Smooth muscle cell of the brain vasculature (primary cell): Measurements from ENCODE around the gene FAM241B.

ENCODE experiments used
- DNase-seq: peaks from one replicate; pipeline ENCODE4 v3.0.0-alpha.2; 2012; ENCODE audit warnings: low read depth, low spot score

The FAM241B gene

DNA sequence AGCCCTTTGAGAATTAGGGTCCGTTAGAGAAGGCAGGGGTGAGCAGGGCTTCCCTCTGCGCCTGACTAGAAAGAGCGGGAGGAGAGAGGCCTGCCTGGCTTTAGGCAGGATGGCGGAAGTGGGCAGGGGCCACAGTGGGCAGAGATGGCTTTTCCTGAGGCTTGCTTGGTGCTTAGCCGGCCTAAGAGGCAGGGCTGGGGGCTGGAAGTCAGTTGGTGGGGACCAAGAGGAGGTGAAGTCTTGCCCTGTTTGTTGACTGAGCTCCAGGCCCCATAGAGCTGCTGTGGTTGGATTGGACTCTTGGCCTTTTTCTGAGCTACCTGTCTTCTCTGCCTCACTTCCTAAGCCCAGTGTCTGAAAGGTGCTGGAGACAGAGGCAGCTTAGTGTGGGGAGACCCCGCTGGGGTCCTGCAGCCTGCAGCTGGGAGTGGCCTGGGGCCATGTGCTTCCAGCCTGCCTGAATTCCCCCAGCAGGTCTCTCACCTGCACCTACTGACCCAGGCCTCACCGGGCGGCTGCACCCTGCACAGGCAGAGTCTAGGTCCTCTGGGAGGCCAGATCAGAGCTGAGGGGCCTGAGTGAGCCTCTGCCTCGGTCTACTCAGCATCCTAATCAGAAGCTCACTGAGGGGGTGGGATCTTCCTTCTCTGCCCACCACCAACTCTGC is 4.8 kb downstream of the FAM241B start:
- no peak for DNase-seq

DNA sequence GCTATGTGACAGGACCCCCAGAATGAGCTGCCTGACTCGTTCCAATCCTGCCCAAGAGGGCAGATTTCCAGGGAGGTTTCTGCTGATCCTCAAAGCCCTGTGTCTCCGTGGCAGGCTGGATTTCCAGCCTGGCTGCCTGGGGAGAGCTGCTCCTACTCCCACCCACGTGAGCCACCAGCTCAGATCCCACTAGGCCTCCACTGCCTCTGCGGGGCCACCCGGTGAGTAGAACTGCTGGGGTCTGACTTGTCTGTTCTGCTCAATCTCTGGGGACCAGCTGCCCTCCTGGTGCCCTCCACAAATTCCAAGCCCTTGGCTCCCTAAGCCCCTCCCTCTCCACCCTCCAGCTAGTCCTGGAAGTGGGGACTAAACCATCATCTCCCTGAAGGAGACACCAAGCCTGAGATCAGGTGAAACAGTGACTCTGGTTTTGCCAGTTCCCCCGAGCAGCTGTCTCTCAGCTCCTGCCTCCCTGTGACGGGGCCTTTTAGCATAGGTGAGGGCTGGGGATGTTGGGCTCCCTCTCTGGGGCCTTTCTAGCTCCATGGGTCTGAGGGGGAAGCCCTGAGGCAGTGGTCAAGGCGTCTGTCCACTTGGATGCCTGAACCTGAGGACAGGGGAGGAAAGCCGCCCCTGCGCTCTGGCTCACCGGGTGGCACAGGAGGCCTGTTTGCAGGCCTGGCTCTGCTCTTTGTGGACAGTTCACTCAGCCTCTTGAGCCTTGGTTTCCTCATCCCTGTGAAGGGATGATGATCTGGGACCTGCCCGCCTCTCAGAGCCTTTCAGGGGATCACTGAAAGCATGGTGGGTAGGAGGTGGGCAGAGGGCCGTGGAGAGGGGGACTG is 5.6 kb downstream of the FAM241B start:
- no peak for DNase-seq

- DNase-seq = no peak
Observed at GRCh38 chr10:69636273-69636575, 6.2 kb downstream of the FAM241B start.

DNA sequence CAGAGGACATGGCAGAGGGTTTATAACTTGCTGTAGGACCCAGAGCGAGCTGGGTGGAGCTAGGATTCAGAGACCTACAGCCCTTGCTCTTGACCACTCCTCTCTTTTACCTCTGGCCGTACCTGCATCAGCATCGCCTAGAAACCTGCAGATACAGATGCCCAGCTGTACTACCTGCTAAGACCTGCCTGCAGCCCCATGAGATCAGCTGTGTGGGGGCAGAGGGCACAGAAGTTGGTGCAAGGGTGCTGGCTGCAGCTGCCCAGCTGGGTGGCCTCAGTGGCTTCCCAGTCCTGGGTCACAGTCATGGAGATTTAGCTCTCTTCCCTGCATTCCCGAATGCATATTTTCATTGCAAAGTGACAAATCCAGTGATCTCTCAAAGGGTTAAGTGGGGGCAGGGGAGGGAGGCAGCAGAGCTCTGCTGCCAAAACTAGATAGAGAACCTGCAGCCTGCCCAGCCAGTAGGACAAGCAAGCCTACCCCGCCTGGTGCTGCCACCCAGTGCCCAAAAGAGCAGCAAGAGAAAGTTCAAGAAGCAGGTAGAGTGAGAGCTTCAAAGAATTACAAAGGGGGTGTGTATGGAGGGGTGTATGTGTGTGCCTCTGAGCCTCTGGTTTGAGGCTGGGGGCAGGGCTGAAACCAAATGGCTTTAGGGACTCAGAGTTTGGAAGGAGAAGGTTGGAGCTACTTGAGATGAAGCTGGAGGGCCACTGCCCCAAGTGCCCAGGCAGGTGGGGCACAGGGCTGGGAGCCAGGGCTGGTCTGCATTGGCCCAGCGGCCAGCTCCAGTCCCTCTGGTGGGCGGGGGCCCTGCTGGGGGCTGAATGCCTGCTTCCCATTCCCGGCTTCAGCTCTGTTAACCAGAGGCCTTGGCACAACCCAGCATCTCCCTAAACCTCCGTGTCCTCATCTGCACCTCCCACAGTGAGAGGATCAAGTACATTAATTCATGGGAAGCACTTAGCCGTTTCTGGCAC is 6.9 kb downstream of the FAM241B start:
- no peak for DNase-seq

GRCh38 chr10:69638642-69639041 is 8.6 kb downstream of the FAM241B start:
- no peak for DNase-seq

DNA sequence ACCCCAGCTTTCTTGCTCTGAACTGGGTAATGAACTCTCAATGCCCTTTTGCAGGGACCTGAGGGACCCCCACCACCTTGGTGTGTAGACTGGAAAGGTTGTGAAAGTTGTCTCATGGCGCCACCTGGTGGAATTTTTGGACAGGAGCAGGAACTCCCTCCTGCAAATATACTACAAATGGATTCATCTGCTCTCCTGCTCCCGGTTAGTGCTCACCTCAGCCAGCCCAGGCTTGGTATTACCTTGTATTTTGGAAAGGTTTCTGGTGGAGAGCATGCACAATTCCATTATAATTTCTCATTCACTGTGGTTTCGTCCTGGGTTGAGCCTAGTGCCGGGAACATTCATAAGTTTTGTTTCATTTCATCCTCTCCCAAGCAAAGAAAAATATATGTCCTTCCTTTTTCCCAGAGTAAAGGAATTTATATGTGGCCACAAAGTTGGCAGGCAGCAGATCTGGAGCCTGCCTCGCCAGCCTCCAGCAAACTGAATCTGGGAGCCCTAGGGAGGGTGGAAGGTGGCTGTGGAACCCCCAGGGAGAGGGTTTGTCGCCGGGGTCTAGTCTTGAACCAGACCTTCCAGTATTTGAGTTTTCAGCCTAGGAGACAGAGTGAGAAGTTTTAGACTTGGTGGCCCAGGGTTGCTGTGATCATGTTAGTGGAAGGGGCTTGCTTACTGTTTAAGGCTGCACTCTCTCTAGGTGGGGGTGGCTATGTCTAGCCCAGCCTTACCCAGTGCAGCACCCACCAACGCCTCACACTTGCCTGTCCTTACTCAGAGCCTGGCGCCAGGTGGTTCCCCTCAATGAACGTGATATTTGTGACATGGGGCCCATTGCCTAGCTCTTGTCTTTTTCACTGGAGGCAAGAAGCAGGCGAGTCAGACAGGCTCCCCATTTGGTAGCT is 9.5 kb downstream of the FAM241B start:
- DNase-seq = peak; percentile 32

GRCh38 chr10:69640196-69640980 is 10.3 kb downstream of the FAM241B start:
- DNase-seq = no peak

DNA sequence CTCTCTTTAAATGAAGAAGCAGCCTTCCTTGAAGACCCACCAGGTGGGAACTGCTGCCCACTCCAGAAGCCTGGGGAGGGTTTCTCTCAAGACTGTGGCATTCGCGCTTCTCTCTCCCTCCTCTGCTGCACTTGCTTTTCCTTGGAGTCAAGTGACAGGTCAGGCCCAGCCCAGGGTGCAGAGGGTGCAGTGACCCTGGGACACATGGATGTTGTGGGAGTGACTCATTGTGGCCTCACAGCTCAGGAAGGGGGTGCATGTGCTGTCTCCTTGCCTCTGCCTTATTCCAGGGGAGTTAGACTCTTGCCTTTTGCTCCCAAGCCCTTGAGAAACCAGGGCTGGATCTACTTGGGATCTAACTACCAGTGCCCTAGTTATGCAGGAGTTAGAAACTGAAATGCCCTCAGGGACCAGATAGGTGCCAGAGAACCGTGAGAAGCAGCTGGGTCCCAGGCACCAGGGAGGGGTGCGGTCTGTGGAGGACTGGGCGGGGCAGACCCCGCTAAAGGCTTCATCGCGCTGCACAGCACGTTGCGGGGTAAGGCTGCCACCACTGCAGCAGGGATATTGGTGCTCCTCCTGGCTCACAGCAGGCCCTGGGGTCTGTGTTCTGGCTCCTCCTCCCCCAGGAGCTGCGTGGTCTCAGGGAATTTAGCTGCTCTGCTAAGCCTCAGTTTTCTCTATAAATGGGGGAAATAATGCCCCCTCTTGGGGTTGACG is 11.4 kb downstream of the FAM241B start:
- DNase-seq = no peak

DNA sequence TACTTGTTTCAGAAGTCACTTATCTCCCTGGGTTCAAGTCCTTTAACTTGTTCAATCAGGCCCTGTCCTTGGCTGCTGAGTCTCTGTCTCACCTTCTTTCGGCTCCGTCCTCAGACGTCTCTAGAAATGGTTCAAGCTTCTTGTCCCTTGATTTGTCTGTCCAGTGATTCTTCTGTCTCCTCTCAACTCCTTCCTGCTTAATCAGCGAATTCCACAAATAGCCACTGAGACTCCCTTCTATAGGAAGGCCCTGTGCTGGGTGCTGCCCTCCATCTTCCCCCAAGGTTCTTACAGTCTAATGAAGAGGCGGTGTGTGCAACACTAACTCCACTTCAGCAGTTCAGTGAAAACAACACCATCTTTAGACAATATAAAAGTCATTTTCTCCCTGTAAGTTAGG is 12.7 kb downstream of the FAM241B start:
- DNase-seq = no peak

DNA sequence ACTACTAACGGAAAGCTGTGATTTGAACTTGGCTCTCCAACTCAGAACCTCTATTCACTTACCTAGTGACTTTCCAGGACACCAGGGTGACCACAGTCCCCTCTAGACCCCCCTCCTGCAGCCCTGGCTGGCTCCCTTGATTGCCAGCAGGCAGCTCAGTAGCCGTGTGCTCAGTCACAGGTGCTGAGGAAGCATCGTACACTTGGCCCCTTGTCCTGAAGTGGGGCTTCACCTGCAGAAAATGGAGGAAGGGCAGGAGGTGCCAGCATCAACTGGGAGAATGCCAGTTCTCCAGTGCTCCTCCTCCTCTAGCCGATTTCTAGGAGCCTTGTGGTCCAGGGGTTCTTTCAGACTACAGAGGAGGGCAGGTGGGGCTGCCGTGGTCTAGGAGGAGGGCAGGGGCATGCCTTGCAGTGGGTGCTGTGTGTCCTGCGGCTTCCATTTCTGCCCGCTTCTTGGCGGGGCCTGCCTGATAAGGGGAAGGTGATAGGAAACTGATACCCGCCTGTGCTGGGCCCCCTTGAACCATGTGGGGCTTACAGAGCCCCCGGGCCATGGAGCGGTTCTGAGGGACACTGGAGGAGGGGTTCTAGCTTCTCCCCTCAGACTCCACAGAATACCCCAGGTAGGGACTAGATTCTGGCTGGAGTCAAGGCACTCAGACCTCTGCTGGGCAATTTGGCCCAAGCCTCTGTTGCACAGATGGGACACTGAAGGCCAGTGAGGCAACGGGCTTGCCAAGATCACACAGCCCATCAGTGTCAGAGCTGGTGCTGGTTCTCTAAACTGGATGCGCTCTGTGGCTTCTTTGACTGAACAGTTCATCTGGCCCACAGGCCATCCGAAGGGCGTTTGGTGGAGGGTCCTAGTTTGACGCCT is 14.0 kb downstream of the FAM241B start:
- no peak for DNase-seq

- peak; percentile 35 for DNase-seq
Observed at GRCh38 chr10:69644658-69645295, 14.7 kb downstream of the FAM241B start.

DNA sequence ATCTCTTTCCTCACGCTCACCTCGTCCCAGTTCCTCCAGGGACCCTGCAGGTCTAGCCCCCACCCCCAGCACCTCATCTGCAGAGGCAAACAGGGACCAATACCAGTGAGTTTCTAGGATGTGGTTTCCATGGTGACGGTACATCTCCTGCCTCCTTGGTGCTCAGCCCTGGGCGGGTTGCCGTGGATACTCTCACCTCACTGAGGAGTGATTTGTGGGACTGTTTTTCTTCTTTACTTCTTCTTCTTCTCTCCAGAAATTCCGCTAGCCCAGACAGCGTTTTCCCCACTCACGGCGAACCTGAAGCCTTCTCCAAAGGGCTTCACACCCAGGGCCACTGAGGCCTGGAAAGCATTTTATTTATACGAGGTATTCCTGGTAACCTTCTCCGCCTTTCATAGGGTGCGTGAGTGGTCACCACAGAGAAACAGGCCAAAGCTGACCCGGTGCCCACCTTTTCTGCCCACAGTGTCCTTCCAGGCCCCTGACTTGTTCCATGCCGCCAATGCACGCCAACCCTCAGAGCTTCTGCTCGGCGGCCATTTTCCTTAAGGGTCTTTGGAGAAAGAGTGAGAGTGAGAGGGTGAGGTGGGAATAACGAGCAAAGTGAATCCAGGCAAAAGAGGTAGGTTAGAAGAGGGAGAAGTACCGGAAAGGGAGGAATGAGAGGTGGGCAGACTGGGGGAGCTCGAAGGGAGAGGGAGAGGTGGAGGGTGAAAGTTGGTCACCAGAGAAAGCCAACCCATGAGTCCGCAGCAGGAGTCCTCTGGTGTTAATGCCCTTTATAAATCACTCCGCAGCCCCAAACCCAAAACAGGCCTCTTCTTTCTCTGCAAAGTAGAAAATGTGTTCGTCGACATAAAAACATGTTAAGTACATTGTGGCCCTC is 15.5 kb downstream of the FAM241B start:
- DNase-seq = no peak

- no peak for DNase-seq
Observed at GRCh38 chr10:69646185-69647060, 16.4 kb downstream of the FAM241B start.

DNA sequence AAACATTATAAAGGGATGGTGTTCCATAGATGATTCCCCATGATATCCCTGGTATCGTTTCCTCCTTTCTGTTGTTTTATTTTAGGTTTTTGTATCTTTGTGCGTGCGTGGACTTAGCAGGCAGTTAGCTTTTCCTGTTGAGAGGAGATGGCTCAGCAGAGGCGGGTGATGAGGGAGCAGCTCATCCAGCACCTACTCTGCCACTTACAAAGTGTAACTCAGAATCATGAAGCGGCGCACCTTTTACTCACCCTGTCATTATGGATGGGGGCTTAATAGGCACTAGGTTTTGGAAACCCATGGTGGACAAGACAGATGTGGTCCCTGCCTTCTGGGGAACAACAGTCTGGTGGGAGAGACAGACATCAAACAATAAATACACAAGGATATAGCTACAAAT is 17.1 kb downstream of the FAM241B start:
- no peak for DNase-seq

- no peak for DNase-seq
Observed at GRCh38 chr10:69647819-69648218, 17.8 kb downstream of the FAM241B start.

- DNase-seq = no peak
Observed at GRCh38 chr10:69648461-69648860, 18.4 kb downstream of the FAM241B start.
